ENCODE results near the gene DNAL4.
"Not testable (repeated sequence)": the region's sequence is repeated elsewhere in the genome, so short reads cannot be mapped to it uniquely, and the experiment has no call there.

Gene DNAL4

DNA sequence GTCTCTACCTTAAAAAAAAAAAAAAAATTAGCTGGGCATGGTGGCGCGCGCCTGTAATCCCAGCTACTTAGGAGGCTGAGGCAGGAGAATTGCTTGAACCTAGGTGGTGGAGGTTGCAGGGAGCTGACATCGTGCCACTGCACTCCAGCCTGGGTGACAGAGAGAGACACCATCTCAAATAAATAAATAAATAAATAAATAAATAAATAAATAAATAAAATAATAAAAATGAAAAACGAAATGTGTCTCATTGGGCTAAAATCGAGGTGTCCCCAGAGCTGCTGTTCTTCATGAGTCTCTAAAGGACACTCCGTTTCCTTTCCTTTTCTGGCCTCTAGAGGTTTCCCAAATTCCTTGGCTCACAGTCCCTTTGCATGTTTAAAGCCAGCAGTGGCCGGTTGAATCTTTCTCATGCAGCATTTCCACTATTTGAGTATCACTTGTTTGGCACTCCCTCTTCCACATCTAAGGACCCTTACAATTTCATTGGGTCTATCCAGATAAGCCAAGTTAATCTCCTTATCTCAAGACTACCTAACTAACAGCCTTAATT lies 11.2 kb upstream of the DNAL4 start:
- not testable (repeated sequence) for DNase-seq, ATAC-seq, H3K4me1 Mint-ChIP-seq, H3K4me3 Mint-ChIP-seq, H3K27ac Mint-ChIP-seq, H3K9me3 Mint-ChIP-seq
- H3K27me3 Mint-ChIP-seq: peaks cover 32% of the 10 kb centered on the region

DNA sequence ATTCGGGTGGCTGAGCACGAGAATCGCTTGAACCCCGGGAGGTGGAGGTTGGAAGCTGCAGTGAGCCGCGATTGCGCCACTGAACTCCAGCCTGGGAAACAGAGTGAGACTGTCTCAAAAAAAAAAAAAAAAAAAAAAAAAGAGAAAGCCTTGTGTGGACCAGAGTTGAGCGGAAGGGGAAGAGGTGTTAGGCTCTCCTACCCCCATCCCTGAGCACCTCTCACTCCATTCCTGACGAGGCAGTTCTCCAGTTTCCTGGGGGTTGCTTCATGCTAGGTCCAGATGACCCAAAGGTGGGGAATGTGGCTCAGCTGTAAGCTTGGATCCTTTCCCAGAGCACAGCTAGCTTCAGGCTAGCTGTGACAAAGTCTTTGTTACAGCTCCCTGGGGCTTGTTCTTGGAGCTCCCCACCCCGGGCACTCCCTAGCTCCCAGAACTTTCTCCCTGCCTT lies 8.8 kb upstream of the DNAL4 start:
- DNase-seq (no peak), ATAC-seq (no peak)
- peaks cover 10 to 11% of the 10 kb centered on the region in 2 donors for H3K9me3 Mint-ChIP-seq
- H3K4me3 Mint-ChIP-seq: no peak overlapping the region
- H3K4me1 Mint-ChIP-seq: peaks cover 20% of the 10 kb centered on the region
- no peak overlapping the region for H3K27ac Mint-ChIP-seq
- peaks cover 32% of the 10 kb centered on the region for H3K27me3 Mint-ChIP-seq

DNA sequence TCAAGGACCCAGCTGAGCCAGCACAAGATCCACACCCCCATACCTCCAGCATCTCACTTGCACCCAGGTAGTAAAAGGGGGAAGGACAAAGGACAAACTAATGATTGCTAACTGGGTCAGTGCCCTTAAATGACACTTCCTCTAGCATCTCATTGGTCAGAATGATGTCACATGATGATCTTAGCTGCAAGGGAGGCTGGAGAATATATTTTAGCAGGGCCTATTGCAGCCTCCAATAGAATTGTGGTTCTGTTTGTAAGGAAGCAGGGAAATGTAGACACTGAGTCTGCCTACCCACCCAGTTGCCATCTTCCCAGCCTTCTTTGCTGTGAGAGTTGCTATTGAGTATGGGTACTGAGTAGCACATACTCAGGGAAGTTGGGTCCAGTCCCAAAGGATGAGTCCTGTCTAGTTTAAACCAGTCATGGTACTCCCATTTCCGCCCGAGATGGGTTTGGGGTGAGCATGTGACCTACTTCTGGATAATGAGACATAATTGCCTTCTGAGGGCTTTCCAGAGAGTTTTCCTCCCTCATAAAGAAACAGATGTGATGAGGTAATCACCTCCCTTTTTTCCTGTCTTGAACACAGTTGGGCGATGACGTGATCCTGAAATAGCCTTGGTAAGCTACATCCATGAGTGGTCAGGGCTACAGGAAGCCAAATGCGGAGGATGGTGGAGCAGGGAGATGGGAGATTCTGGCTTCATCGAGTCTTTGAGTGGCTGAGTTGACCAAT lies 5.5 kb upstream of the DNAL4 start:
- Mint-ChIP-seq H3K27me3 (peaks cover 40% of the 10 kb centered on the region), H3K9me3 (peaks cover 10 to 11% of the 10 kb centered on the region in 2 donors), H3K4me1 (peaks cover 20% of the 10 kb centered on the region), H3K27ac (no peak overlapping the region), H3K4me3 (no peak overlapping the region)
- ATAC-seq (no peak), DNase-seq (no peak)

DNA sequence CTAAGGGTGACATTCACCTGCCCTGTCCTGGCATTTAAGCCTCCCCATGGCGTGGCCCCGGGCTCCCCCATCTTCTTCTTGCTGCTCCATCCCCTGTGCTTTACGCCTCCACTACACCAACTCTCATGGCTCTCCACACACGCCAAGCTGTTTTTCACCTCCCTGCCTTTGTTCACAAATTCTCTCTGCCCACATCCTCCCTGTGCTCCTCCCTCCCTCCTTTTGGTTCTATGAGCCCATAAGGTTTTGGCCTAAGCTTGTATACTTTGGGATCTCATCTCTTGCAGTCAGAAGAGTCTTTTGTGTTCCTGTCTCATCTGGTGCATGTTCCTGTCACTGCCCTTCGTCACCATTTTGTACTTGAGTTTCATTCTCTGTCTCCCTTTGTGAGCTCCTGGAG lies 4.6 kb upstream of the DNAL4 start:
- ATAC-seq: no peak

DNA sequence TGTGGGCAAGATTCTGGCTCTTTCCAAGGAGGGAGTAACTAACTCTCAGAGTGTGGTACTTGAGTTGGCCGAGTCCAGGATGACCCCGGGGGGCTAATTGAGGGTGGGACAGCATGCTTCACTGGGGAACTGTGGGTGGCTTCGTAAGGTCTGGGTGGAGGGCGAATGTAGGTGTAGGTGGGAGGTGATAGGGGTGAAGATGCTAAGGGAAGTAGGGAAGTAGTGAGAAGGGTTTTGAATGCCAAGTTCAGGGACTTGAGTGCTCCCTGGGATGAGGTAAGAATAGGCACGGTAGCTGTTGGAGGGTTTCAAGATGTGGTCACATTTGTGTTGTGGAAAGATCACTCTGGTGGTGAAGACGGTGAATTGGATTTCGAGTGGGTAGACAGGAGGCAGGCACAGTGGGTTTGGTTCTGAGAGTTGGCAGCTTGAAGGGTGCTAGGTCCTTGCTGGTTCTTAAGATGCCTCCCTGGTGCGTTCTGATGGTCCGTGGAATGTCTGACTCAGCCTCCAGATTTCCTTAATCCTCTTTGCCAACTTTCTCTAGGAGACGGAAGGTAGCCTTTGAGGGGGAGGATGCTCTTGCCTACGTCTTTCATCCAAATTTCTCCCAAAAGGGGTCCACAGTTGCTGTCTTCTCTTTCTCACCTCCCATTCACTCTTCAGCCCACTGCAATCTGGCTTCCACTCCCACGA lies 2.5 kb upstream of the DNAL4 start:
- H3K4me3 Mint-ChIP-seq: no peak overlapping the region

More for the DNA sequence above, 4.6 kb upstream of the DNAL4 start:
- H3K4me3 Mint-ChIP-seq: no peak overlapping the region
- no peak overlapping the region for H3K27ac Mint-ChIP-seq
- H3K9me3 Mint-ChIP-seq: peaks cover 10 to 11% of the 10 kb centered on the region in 2 donors
- no peak for DNase-seq
- H3K4me1 Mint-ChIP-seq: peaks cover 16% of the 10 kb centered on the region
- peaks cover 31% of the 10 kb centered on the region for H3K27me3 Mint-ChIP-seq

DNA sequence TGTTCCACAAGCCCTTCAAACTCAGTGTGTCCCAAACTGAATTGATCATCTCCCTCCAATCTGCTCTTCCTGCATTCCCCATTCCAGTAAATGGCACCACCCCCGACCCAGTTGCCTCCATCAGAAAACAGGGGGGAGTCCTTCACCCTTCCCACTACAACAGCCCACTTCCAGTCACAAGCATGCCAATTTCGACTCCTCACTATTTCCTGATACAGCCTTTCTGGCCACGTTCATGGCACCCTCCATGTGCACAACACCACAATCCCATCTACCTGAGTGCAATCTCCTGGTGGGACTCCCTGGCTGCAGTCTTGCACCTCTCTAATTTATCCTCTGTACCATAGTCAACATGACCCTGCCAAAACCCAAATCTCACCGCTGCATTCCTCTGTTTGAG lies 1.6 kb upstream of the DNAL4 start:
- DNase-seq: no peak
- Mint-ChIP-seq H3K4me1 (peaks cover 18% of the 10 kb centered on the region), H3K27ac (no peak overlapping the region), H3K9me3 (peaks cover 10 to 11% of the 10 kb centered on the region in 2 donors), H3K27me3 (peaks cover 10% of the 10 kb centered on the region), H3K4me3 (no peak overlapping the region)
- no peak for ATAC-seq

More for the DNA sequence above, 2.5 kb upstream of the DNAL4 start:
- ATAC-seq: no peak
- H3K9me3 Mint-ChIP-seq: peaks cover 10 to 11% of the 10 kb centered on the region in 2 donors
- H3K27me3 Mint-ChIP-seq: peaks cover 17% of the 10 kb centered on the region
- H3K27ac Mint-ChIP-seq: no peak overlapping the region
- no peak for DNase-seq
- H3K4me1 Mint-ChIP-seq: peaks cover 18% of the 10 kb centered on the region

DNA sequence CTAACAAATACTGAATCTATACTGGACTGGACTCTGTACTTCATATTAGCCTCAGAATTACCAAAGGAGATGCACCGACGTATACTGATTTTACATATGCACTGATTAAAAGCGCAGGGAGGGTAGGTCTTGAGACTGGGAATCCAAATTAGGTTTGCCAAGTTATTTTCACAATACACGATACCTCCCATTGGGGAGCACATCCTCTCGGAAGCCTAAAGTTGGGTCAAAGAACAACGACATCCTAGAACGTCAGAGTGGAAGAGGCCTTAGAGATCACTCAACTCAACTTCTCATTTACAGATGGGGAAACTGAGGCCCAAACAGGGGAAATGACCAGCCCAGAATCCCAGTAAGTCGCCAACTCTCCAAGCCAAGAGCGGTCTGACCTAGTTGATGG lies 626 bp downstream of the DNAL4 start:
- peak overlapping the region; percentile 88 to 94 for H3K27ac Mint-ChIP-seq
- H3K4me3 Mint-ChIP-seq: peak overlapping the region; percentile 80 to 89
- DNase-seq (no peak), ATAC-seq (no peak)
- peaks cover 10% of the 10 kb centered on the region for H3K27me3 Mint-ChIP-seq
- H3K4me1 Mint-ChIP-seq: peaks cover 11% of the 10 kb centered on the region
- peaks cover 3% of the 10 kb centered on the region in 2 donors for H3K9me3 Mint-ChIP-seq

DNA sequence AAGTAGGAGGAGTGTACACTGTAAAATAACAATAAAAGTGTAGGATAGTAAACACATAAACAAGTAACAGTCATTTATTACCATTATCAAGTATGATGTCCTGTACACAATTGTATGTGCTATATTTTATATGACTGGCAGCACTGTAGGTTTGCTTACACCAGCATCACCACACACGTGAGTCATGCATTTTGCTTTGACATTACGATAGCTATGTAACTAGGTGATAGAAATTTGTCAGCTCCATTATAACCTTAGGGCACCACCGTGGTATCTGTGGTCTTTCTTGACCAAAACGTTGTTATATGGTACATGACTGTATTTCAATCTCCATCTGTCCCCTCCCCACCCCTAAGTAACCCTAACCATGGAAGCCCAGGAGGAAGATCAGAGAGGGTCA lies 1.1 kb downstream of the DNAL4 start:
- H3K9me3 Mint-ChIP-seq: no peaks in the 10 kb centered on the region
- H3K27me3 Mint-ChIP-seq: peaks cover 10% of the 10 kb centered on the region
- H3K4me1 Mint-ChIP-seq: peaks cover 6% of the 10 kb centered on the region
- peak overlapping the region; percentile 80 to 89 for H3K4me3 Mint-ChIP-seq
- peak overlapping the region in 1 of 2 donors; percentile 94 for H3K27ac Mint-ChIP-seq
- DNase-seq (peak in 1 of 2 donors; percentile 47), ATAC-seq (peak; percentile 62)

DNA sequence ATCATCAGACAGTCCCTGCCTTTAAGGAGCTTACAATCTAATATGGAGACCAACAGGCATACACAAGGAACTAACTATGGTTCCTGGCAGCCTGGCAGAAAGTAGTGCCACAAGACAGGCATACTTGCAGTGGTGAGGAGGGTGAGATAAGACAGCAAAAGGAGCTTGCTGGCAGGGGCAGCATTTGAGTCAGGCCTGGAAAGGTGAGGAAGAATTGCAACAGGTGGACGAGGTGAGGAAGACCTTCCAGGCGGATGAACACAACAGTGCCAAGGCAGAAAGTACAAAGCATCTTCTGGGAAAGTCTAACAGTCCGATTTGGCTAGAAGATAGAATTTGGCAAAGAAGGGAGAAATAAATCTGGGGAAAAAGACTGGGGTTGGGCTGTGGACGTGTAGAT lies 4.3 kb downstream of the DNAL4 start:
- no peaks in the 10 kb centered on the region for H3K9me3 Mint-ChIP-seq
- ATAC-seq: no peak
- no peak overlapping the region for H3K27ac Mint-ChIP-seq
- DNase-seq: no peak
- H3K27me3 Mint-ChIP-seq: no peaks in the 10 kb centered on the region
- no peak overlapping the region for H3K4me3 Mint-ChIP-seq
- H3K4me1 Mint-ChIP-seq: peaks cover 6% of the 10 kb centered on the region

DNA sequence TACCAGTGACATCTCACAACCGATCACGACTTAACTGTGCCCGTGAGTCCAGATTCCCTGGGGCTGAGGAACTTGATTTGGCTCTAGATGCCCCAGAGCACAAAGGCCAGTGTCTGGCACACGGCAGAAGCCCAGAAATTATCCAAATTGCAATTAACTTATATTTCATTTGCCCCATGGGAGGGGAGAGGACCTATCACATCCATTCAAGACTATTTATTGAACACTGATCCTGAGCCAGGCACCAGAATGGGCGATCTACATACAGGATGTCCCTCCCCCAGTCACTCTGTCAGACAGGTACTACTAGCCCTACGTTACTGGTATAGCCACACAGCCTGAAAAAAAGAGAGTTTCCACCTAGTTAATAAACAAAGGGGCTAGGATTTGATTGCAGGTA lies 5.1 kb downstream of the DNAL4 start:
- Mint-ChIP-seq H3K4me1 (peaks cover 6% of the 10 kb centered on the region), H3K27ac (no peak overlapping the region), H3K4me3 (no peak overlapping the region), H3K9me3 (no peaks in the 10 kb centered on the region), H3K27me3 (no peaks in the 10 kb centered on the region)
- no peak for ATAC-seq
- no peak for DNase-seq

DNA sequence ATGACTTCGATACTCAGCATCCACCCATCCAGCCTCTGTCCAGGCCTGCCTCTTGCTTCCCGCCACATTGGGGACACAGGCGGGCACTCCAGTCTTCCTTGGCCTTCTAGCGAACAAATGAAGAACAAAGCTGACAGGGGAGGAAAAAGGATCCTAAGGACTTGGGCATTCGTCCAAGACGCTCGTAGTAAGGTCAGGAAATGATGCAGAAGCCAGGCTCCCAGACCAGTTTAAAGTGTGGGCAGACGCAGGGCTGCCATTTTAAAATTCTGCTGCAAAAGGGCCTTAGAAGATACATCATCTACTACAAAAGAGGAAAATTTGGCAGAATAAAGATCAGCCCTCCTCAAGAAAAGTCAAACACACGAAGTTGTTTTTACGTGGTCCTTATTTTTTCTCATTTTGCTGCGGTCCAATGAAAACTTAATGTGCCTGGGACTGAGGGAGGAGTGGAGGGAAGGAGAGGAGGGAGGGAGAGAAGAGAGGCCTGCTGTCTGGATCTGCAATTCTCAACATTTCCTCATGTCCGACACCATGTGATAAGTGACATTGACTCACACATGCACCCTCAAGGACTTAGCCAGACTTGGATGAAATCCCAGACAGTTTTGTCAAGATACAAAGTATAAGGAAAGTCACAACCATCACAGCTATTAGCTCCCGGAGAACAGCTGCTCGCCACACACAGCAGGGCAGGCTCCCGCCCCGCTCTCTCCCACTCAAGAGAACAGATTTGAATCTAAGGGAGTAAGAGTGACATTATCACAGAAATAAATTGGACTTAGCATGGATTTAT lies 5.7 kb downstream of the DNAL4 start:
- Mint-ChIP-seq H3K27me3 (no peaks in the 10 kb centered on the region), H3K9me3 (no peaks in the 10 kb centered on the region), H3K4me1 (peaks cover 10% of the 10 kb centered on the region), H3K27ac (peak overlapping the region in 1 of 2 donors; percentile 55), H3K4me3 (no peak overlapping the region)
- DNase-seq (no peak), ATAC-seq (no peak)

DNA sequence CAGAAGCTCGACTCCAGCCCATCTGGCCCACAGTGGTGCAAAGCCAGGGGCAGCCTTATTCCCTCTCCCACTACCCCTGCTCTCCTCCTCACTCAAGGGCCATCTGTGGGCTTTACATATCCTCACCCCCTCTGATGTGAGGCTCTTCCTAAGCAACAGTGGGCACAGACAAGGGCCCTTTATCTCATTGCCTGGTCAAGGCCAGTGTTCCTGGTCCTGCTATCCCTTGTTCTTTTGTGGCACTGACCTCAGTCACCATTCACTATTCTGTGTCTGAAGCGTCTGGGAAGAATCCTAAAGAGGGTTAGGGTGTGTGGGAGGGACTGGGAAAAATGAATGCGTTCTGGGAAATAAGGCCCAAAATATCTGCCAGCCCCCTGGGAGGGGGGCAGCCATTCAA lies 7.3 kb downstream of the DNAL4 start:
- DNase-seq: no peak
- no peak for ATAC-seq
- Mint-ChIP-seq H3K4me1 (peaks cover 15% of the 10 kb centered on the region), H3K9me3 (no peaks in the 10 kb centered on the region), H3K27me3 (no peaks in the 10 kb centered on the region), H3K27ac (no peak overlapping the region), H3K4me3 (no peak overlapping the region)

DNA sequence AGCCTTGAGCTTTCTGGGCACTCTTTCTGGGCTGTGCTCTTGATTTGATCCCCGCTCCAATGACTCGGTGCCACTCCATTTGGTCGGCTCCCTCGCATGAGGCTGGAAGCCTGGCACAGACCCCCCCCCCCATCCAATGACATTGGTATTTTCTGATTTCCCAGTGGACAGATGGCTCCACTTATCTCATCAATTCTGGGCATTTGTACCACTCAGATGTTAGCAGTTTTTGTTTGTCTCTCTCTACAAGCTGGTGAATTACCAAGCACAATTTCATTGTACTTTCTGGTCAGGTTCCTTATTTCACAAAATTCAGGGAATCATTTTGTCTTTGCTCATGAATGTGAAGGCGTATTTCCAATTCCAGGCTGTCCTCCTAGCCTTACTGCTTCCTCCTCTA lies 9.1 kb downstream of the DNAL4 start:
- peaks cover 15% of the 10 kb centered on the region for H3K4me1 Mint-ChIP-seq
- no peak overlapping the region for H3K27ac Mint-ChIP-seq
- DNase-seq (no peak), ATAC-seq (no peak)
- H3K27me3 Mint-ChIP-seq: no peaks in the 10 kb centered on the region
- H3K9me3 Mint-ChIP-seq: no peaks in the 10 kb centered on the region
- H3K4me3 Mint-ChIP-seq: no peak overlapping the region

DNA sequence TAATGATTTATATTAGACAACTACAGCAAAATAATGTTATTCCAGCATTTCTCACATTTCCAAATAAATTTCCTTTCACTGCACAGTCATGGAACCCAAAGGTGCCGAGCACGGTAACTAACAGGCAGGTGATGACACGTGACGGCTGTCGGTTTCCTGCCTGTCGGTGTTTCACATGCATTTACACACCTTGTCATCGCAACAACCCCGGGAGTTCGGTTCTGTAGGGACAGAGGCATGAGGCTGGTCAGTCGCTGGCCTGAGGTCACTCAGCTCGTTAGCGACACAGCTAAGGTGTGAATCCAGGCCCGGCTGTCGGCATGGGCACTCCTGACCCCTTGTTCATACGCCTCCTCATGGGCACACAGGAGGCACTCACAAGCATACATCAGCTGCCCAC lies 9.9 kb downstream of the DNAL4 start:
- Mint-ChIP-seq H3K27ac (no peak overlapping the region), H3K9me3 (no peaks in the 10 kb centered on the region), H3K27me3 (no peaks in the 10 kb centered on the region), H3K4me3 (no peak overlapping the region), H3K4me1 (peaks cover 15% of the 10 kb centered on the region)
- no peak for ATAC-seq
- no peak for DNase-seq

DNA sequence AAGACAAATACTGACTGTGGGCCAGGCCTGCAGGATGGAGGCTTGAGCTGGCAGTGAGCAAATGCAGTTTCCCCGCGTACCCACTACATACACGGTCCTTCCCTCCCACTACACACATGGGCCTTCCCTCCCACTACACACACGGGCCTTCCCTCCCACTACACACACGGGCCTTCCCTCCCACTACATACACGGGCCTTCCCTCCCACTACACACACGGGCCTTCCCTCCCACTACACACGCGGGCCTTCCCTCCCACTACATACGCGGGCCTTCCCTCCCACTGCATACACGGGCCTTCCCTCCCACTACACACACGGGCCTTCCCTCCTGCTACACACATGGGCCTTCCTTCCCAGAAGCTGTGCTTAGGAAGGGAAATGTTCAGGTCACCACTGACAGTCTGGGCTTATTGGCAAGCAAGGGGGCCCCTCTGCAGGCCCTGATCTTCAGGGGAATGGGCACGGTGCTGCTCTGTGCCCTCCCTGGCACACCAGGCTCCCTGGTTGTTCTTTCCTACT lies 10.8 kb downstream of the DNAL4 start:
- Mint-ChIP-seq H3K27ac (peak overlapping the region in 1 of 2 donors; percentile 81), H3K4me1 (peaks cover 15% of the 10 kb centered on the region), H3K27me3 (no peaks in the 10 kb centered on the region), H3K4me3 (no peak overlapping the region), H3K9me3 (no peaks in the 10 kb centered on the region)
- ATAC-seq: no peak
- DNase-seq: no peak

Measured in stimulated activated naive CD8-positive, alpha-beta T cell treated with anti-CD3 and anti-CD28 coated beads, Interleukin-15, amount 100 ng/mL, for 72 hours (primary cell).